Smooth muscle cell (in vitro differentiated cells): ENCODE results near the gene DMAC1. TPM values are rescaled to one million over a fixed set of nuclear protein-coding genes. Genes with fewer than 3 reads are reported as not detected.

Source experiments
- DNase-seq: peaks from one replicate; lab custom pipeline; 2025; ENCODE audit not compliant: unreplicated experiment; lab: John Stamatoyannopoulos, UW
- H2AFZ ChIP-seq: fragments of 200-600 bp; sonication (generic); 2 replicates; pipeline ENCODE4 v1.6.0; 2016; ENCODE audit warnings: antibody characterized with exemption, low read depth, mild to moderate bottlenecking
- H3F3A ChIP-seq: fragments of 200-600 bp; sonication (generic); 2 replicates; pipeline ENCODE4 v1.6.0; 2017; ENCODE audit warnings: antibody characterized with exemption, low read depth
- H3K27ac ChIP-seq: fragments of 200-600 bp; sonication (generic); 2 replicates; pipeline ENCODE4 v1.5.1; 2016; ENCODE audit warnings: low read depth, mild to moderate bottlenecking
- H3K27me3 ChIP-seq: fragments of 200-600 bp; sonication (generic); 2 replicates; pipeline ENCODE4 v1.6.1; 2016; ENCODE audit warnings: low read depth, mild to moderate bottlenecking
- H3K36me3 ChIP-seq: fragments of 200-600 bp; sonication (generic); 2 replicates; pipeline ENCODE4 v1.5.1; 2016; ENCODE audit warnings: low read depth
- H3K4me1 ChIP-seq: fragments of 200-600 bp; sonication (generic); 2 replicates; pipeline ENCODE4 v1.5.1; 2016; ENCODE audit warnings: low read depth
- H3K4me2 ChIP-seq: fragments of 200-600 bp; sonication (generic); 2 replicates; pipeline ENCODE4 v1.6.0; 2016; ENCODE audit warnings: mild to moderate bottlenecking
- H3K4me3 ChIP-seq: fragments of 200-600 bp; sonication (generic); 2 replicates; pipeline ENCODE4 v1.5.1; 2016; ENCODE audit warnings: mild to moderate bottlenecking
- H3K79me2 ChIP-seq: fragments of 200-600 bp; sonication (generic); 2 replicates; pipeline ENCODE4 v1.6.0; 2016; ENCODE audit warnings: low read depth, mild to moderate bottlenecking
- H3K9ac ChIP-seq: fragments of 200-600 bp; sonication (generic); 2 replicates; pipeline ENCODE4 v1.6.0; 2016; ENCODE audit warnings: low read depth
- H3K9me3 ChIP-seq: fragments of 200-600 bp; sonication (generic); replicated peaks from 2 replicates; pipeline ENCODE4 v1.5.1; 2016; ENCODE audit warnings: low read depth
- H4K20me1 ChIP-seq: fragments of 200-600 bp; sonication (generic); 2 replicates; pipeline ENCODE4 v1.6.0; 2016; ENCODE audit warnings: low read depth
- WGBS: methylation state at CpG from one replicate; pipeline ENCODE4 v1.1.7; 2016; ENCODE audit warnings: low lambda C conversion rate; 5-methylcytosine and 5-hydroxymethylcytosine counted together
- polyA plus RNA-seq: library from polyadenylated mRNA; unstranded; fragments of >200 nt; fragmentation: Nextera tagmentation; extraction: Ambion mirVana; gene quantifications from 2 replicates; pipeline ENCODE4 v1.2.1, GENCODE V29; 2016
- total RNA-seq: library from RNA; depleted of rRNA; stranded (reverse); fragments of >200 nt; gene quantifications from 2 replicates; pipeline ENCODE4 v1.2.3, GENCODE V29; 2014
- TF ChIP-seq, protein P1 (sequence below): fragments of 200-600 bp; sonication (generic); IDR thresholded peaks from 2 replicates; pipeline ENCODE4 v1.5.1; 2017; ENCODE audit warnings: borderline replicate concordance, mild to moderate bottlenecking, antibody characterized with exemption; ENCODE audit not compliant: insufficient read depth, poor library complexity, severe bottlenecking

DMAC1 gene
- total and polyA plus RNA-seq, 2 experiments from 2014 or later = 17.5 to 68.3 TPM

DNA sequence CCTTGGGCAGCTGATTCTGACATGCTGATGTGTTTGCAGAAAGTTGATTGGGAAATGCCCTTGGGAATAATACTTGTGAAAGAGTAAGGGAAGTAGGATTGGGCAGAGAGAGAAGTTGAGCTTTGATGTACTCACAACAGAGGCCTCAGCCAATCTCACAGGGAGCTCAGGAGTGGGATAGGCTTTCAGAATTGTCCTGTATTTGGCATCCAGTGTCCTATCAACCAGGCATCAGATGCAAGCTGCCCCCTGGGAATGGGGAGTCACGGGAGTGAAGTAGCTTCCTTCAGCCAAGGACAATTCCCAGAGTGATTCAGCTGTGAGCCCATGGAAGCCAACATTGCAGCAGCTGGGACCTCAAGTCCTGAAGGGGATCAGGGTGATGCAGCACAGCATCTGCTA lies 39.6 kb downstream of the DMAC1 start:
- WGBS = 75% methylated on average over 1 of the region's 1 CpG
- Histone ChIP-seq H3K27ac (no peak overlapping the region), H3K36me3 (no peaks in the 10 kb centered on the region), H3F3A (no peaks in the 10 kb centered on the region), H3K4me1 (no peaks in the 10 kb centered on the region), H3K9ac (no peak overlapping the region), H3K9me3 (peaks cover 9% of the 10 kb centered on the region), H2AFZ (no peak overlapping the region), H3K4me2 (no peak overlapping the region), H3K27me3 (no peaks in the 10 kb centered on the region), H3K4me3 (no peak overlapping the region), H3K79me2 (no peaks in the 10 kb centered on the region), H4K20me1 (no peaks in the 10 kb centered on the region)
- TF ChIP-seq, protein P1, sequence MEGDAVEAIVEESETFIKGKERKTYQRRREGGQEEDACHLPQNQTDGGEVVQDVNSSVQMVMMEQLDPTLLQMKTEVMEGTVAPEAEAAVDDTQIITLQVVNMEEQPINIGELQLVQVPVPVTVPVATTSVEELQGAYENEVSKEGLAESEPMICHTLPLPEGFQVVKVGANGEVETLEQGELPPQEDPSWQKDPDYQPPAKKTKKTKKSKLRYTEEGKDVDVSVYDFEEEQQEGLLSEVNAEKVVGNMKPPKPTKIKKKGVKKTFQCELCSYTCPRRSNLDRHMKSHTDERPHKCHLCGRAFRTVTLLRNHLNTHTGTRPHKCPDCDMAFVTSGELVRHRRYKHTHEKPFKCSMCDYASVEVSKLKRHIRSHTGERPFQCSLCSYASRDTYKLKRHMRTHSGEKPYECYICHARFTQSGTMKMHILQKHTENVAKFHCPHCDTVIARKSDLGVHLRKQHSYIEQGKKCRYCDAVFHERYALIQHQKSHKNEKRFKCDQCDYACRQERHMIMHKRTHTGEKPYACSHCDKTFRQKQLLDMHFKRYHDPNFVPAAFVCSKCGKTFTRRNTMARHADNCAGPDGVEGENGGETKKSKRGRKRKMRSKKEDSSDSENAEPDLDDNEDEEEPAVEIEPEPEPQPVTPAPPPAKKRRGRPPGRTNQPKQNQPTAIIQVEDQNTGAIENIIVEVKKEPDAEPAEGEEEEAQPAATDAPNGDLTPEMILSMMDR = no peak
- DNase-seq = no peak

DNA sequence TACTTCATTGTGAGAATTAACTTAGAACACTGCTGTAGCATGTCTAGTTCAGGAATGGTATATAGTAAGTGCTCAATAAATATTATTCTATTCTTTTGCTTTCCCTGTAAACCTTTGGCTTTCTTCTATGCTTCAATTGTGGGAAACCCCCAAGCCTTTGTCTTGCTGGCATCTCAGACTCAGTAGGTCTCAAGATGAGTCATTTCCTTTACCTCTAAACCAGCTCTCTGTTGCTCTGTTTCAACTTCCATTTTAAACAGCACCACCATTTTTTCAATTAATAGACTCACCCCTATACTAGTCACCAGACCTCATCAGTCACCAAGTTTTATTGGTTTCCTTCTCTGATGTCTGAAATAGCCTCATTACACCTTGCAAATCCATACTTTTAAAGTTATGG lies 43.5 kb downstream of the DMAC1 start:
- Histone ChIP-seq H3K27me3 (no peaks in the 10 kb centered on the region), H4K20me1 (no peaks in the 10 kb centered on the region), H3K36me3 (no peaks in the 10 kb centered on the region), H3K4me2 (no peak overlapping the region), H3F3A (no peaks in the 10 kb centered on the region), H3K9me3 (no peaks in the 10 kb centered on the region), H3K27ac (no peak overlapping the region), H3K9ac (no peak overlapping the region), H2AFZ (no peak overlapping the region), H3K4me1 (no peaks in the 10 kb centered on the region), H3K4me3 (no peak overlapping the region), H3K79me2 (no peaks in the 10 kb centered on the region)
- DNase-seq = no peak
- TF ChIP-seq, protein P1 = no peak

DNA sequence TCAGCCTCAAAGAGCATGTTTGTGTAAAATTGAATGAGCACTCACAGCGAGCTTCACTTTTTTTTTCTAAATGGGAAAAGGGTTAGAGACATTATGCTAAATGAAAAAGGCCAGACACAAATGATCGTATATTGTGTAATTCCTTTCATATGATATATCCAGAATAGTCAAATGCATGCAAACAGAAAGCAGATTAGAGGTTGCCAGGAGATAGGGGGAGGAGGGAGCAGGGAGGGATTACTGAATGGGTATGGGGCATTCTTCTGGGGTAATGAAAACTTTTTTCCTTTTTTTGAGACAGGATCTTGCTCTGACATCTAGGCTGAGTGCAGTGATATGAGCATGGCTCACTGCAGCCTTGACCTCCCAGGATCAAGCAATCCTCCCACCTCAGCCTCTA lies 47.1 kb downstream of the DMAC1 start:
- Histone ChIP-seq H3F3A (no peaks in the 10 kb centered on the region), H3K36me3 (no peaks in the 10 kb centered on the region), H2AFZ (no peak overlapping the region), H3K4me1 (no peaks in the 10 kb centered on the region), H3K27me3 (no peaks in the 10 kb centered on the region), H3K9me3 (no peaks in the 10 kb centered on the region), H3K79me2 (no peaks in the 10 kb centered on the region), H3K9ac (no peak overlapping the region), H3K27ac (no peak overlapping the region), H3K4me3 (no peak overlapping the region), H3K4me2 (no peak overlapping the region), H4K20me1 (no peaks in the 10 kb centered on the region)
- no peak for DNase-seq
- 79% methylated on average over 2 of the region's 2 CpGs for WGBS
- TF ChIP-seq, protein P1 = no peak
